MV-4-11 (cell line): ENCODE measurements around the gene POLDIP3.

Source experiments
- DNase-seq: peaks from one replicate; lab custom pipeline; 2025; lab: John Stamatoyannopoulos, UW

The POLDIP3 gene

GRCh38 chr22:42641801-42642413 is 27.2 kb upstream of the POLDIP3 start:
- DNase-seq, result no peak

- no peak for DNase-seq
These were observed 25.0 kb upstream of the POLDIP3 start for GRCh38 chr22:42639541-42640241.

GRCh38 chr22:42637555-42637954 is 22.9 kb upstream of the POLDIP3 start:
- DNase-seq, result no peak

- DNase-seq, result no peak
These were observed 21.8 kb upstream of the POLDIP3 start for GRCh38 chr22:42636506-42636905.

GRCh38 chr22:42635531-42635930 is 20.8 kb upstream of the POLDIP3 start:
- no peak for DNase-seq

GRCh38 chr22:42633013-42633412 is 18.3 kb upstream of the POLDIP3 start:
- no peak for DNase-seq

- no peak for DNase-seq
These were observed 17.4 kb upstream of the POLDIP3 start for GRCh38 chr22:42632096-42632495.

GRCh38 chr22:42630901-42631602 is 16.4 kb upstream of the POLDIP3 start:
- DNase-seq, result no peak

GRCh38 chr22:42630211-42630610 is 15.5 kb upstream of the POLDIP3 start:
- DNase-seq, result no peak

- DNase-seq, result no peak
These were observed 13.3 kb upstream of the POLDIP3 start for GRCh38 chr22:42627981-42628380.

- no peak for DNase-seq
These were observed 12.4 kb upstream of the POLDIP3 start for GRCh38 chr22:42626951-42627625.

GRCh38 chr22:42626431-42626830 is 11.7 kb upstream of the POLDIP3 start:
- DNase-seq, result no peak

- no peak for DNase-seq
These were observed 10.7 kb upstream of the POLDIP3 start for GRCh38 chr22:42625416-42625815.

- DNase-seq, result no peak
These were observed 9.9 kb upstream of the POLDIP3 start for GRCh38 chr22:42624551-42625106.

GRCh38 chr22:42623756-42624441 is 9.2 kb upstream of the POLDIP3 start:
- no peak for DNase-seq

GRCh38 chr22:42623301-42623751 is 8.6 kb upstream of the POLDIP3 start:
- peak; percentile 77 for DNase-seq

- no peak for DNase-seq
These were observed 7.5 kb upstream of the POLDIP3 start for GRCh38 chr22:42622061-42622710.

GRCh38 chr22:42621505-42622002 is 6.9 kb upstream of the POLDIP3 start:
- DNase-seq, result no peak

- DNase-seq, result no peak
These were observed 5.4 kb upstream of the POLDIP3 start for GRCh38 chr22:42620084-42620483.

- DNase-seq, result no peak
These were observed 4.8 kb upstream of the POLDIP3 start for GRCh38 chr22:42619261-42620063.
